Hematopoietic multipotent progenitor cell treated with erythropoietin and hydrocortisone succinate and interleukin-3 and kit ligand, for 15 days (in vitro differentiated cells): ENCODE data around the gene FAM89B.
A peak's percentile ranks its signal among the peaks of the same experiment; 100 is the strongest.
"Not testable (repeated sequence)": the region's sequence is repeated elsewhere in the genome, so short reads cannot be mapped to it uniquely, and the experiment has no call there.

Source experiments
- DNase-seq: peaks from one replicate; pipeline ENCODE4 v3.0.0-alpha.2; 2015; ENCODE audit warnings: low spot score

Gene FAM89B

DNA sequence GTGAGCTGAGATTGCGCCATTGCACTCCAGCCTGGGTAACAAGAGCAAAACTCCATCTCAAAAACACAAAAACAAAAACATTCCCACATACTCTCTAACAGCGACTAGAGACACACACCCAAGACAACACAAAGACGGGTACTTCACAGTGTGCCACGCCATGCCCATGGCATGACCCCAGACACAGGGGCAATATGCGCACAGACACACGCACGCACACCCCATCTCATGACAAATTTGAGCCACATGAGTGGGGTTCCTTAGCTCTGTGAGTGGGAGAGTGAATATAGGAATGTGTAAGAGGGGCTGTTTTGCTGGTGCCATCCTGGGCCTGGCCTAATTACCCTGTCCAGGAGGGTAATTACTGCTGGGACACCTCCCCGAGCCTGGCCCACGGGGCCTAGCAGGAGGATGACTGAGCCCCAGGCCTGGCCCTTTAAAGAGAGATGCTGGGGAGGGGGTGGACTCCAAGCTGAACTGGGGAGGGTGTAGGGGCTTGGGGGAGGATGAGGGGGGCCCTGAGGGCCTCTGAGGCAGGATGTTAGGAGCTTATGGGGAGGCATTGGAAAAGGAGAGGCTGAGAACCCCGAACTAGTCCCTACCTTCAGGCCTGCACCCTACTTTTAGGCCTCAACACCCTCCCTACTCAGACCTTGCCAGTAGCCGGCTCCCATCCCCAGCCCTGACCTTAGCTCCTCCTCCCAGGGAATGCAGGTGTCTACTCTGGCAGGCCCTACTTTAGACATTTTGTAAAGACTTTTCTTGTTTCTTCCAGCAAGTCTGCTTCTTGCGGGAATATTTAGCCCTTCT, 15.7 kb upstream of the FAM89B start:
- no peak for DNase-seq

- no peak for DNase-seq
These were observed 14.9 kb upstream of the FAM89B start for GRCh38 chr11:65557280-65558001.

DNA sequence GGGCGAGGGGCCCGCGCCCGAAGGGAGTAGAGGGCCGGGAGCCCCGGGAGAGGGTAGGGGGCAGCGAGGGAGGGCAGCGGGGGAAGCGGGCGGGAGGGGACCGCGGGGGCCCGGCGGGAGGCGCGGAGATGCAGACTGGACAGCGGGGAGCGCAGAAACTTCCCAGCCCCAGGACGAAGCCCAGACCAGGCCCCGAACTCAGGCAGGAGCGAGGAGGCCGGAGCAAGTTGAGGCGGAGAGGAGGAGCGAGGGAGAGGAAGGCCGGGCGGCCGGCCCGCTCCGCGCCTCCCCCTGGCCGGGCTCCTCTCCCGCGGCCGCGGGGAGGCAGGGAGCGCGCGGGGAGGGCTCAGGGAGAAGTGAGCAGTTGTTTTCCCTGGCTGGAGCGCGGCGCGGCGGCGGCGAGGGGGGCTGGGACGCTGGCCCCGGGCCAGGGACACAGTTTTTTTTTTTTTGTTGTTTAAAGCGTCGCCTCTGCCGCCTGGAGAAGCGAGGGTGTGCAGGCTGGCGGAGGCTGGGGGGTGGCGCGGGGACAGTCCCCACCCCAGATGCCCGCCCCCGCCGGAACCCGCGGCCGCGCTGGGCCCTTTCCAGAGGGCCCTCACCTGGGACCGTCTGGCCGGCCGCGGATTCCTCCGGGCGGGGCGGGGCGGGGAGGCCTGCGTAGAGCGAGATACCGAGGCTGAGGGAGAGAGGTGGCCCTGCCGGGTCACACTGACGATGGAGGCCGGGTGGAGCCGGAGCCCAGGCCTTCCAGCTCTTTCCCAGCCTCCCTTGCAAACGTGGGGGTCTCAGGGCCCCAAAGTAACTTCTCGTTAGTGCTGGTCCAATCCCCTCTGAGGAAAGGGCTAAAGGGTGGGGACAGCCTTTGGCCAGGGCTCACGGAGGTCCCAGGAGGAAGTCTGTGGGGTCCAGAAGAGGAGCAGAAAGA, 14.1 kb upstream of the FAM89B start, which contains the start of gene LTBP3:
Gene LTBP3 (minus strand): TSS at position 358 of the 928 bp plus-strand sequence. CDS start 400 bp downstream, outside the sequence.
- peak; percentile 86 for DNase-seq

DNA sequence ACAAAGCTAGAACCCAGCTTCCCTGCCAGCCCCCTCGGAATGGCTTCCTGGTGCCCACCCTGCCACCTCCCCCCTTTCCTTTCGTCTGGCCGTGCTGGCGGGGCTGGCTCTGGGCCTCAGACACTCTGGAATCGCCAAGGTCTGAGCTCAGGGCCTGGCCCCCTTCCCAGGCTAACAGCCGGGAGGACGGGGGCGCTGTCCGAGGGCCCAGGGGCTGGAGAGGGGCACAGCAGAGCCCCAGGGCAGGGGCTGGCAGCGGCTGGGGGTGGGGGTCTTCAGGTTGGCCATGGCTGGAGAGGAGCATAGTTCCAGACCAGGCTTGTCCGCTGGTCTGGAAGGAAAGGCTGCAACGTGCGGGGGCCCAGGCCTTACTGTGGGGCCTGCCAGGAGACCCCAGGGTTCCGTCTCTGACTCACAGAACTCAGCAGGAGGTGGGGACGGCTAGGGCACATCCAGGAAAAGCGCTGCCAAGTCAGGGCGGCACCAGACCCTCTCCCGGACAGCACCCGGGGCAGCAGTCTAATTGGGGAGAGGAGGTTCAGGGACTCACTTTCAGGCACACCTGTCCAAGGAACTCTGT, 13.3 kb upstream of the FAM89B start:
- DNase-seq = no peak

GRCh38 chr11:65559535-65559934, 12.8 kb upstream of the FAM89B start:
- no peak for DNase-seq

DNA sequence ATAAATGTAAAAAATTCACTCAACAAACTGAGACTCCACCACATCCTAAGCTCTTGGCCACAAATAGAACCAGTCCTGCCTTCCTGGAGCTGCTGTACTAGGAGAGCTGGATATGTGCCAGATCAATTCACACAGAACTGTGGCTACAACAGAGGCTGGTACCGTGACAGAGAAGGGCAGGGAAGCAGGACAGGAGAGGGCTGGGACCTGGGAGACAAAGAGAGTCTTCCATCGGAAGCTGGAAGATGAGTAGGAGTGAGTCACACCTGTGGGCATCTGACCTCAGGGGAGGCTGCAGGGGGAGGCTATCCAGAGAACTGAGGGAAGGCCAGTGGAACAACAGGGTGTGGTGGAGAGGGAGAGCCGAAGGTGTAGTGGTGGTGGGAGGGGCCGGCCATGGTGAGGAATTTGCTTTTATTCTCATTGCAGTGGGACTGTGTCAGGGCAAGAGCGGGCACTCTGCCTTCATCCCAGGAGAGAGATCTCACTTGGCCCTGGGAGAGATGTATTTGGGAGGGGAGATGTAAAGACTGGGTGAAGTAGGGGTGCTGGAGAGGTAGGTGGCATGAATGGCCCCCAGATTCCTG, 12.3 kb upstream of the FAM89B start:
- peak; percentile 71 for DNase-seq

DNA sequence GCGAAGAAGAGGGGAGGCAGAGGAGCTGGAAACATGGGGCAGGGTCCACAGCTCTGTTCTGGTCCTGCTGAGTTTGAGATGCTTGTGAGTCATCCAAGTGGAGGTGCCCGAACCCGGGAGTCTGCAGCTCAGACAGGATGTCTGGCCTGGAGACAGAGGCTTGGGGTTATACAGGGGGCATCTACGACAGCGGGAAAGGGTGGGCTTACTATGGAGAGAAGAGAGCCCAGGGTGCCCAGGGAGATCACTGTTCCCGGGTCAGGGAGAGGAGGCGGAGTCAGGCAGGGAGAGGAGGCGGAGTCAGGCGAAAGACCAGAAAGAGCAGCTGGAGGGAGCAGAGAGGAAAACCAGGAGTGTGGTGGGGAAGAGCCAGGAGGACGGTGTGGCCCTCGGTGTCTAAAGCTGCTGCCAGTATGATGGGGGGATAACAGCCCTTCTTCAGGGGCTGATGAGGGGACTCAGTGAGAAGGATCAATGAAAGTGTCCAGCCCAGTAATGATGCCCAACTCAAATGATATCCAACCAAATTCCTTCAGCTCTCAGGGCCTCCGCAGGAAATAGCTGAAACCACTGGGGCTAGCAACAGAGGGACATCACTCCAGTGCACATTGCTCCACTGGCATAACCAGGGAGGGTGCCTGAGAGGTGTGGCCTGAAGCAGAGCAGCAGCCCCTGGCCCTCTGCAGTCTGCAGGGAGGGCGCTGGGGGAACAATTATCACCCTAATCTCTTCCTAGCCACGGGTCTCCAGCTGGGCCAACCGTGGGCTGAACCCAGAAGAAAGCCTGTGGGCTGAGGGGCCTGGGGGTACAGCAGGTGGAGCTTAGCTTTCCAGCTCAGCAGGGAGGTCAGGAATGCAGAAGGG, 11.6 kb upstream of the FAM89B start:
- no peak for DNase-seq

DNA sequence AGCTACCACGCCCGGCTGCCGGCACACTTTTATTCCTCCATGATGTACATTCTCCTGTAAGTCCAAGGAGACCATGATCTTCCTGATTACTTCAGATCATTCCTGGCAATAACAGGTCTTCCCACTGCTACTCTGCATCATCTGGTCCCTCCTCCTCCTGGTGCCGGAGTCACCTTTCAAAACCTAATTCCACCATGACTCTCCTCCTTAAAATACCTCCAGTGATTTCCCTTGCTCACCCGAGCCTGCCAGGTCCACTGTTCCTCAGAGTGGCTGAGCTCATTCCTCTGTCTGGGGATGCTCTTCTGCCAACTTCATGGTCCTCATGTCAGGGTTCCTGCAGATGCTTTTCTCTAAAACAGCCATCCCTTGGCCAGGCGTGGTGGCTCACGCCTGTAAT, 10.3 kb upstream of the FAM89B start:
- no peak for DNase-seq

- DNase-seq = no peak
These were observed 9.6 kb upstream of the FAM89B start for GRCh38 chr11:65562788-65563187.

GRCh38 chr11:65563601-65564000, 8.7 kb upstream of the FAM89B start:
- no peak for DNase-seq

DNA sequence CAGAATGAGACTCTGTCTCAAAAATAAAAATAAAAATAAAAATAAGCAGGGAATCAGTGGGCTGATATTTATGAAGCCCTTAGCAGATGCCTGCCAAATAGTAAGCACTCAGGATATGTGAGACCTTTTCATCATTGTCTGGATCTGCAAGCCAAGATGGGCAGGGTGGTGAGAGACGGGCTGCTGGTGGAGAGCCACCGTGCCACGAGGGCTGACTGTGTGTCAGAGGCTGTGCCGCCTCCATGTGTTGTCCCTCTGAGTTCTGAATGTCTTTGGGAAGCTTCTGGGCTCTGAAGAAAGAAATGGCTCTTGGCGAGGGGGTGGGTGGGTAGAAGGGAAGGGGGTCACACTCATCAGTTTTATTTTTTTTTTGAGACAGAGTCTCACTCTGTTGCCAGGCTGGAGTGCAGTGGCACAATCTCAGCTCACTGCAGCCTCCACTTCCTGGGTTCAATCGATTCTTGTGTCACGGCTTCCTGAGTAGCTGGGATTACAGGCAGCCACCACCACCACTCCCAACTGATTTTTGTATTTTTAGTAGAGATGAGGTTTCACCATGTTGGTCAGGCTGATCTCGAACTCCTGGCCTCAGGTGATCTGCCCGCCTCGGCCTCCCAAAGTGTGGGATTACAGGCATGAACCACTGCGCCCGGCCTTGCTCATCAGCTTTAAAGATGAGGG, 7.3 kb upstream of the FAM89B start:
- not testable (repeated sequence) for DNase-seq

DNA sequence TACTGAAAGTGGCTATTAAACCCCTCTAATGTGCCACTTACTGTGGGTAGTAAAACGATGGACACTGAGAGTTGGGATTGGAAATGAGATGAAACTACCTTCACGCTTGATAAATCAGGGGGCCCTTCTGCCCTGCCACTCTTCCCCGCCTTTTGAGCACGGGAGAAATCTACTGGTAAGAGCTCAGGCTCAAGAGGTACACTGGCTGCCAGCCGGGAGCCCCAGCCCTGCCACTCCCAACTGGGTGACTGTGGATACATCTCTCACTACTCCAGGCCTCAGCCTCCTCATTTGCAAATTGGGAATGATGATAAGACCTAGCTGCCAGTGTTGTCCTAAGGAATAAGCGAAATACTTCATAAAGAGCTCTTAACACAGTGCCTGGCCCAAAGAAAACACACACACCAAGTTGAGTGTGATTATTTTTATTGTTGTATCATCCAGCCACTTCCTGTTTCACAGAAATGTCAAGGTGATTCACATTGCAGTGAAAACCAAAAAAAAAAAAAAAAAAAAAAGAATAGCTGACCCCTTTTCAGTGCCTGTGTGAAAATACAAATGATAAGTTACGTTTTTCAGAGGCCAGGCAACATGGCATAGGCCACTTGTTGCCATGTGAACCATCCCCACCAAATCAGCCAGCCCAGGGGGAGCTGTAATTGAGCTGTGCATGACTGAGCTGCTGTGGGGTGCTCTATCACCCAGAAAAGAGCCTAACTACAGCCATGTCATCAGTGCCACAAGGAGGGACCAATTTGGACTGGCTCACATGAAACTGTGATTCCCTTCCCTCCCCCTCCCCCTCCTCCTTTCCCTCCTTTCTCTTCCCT, 6.5 kb upstream of the FAM89B start:
- DNase-seq = no peak

DNA sequence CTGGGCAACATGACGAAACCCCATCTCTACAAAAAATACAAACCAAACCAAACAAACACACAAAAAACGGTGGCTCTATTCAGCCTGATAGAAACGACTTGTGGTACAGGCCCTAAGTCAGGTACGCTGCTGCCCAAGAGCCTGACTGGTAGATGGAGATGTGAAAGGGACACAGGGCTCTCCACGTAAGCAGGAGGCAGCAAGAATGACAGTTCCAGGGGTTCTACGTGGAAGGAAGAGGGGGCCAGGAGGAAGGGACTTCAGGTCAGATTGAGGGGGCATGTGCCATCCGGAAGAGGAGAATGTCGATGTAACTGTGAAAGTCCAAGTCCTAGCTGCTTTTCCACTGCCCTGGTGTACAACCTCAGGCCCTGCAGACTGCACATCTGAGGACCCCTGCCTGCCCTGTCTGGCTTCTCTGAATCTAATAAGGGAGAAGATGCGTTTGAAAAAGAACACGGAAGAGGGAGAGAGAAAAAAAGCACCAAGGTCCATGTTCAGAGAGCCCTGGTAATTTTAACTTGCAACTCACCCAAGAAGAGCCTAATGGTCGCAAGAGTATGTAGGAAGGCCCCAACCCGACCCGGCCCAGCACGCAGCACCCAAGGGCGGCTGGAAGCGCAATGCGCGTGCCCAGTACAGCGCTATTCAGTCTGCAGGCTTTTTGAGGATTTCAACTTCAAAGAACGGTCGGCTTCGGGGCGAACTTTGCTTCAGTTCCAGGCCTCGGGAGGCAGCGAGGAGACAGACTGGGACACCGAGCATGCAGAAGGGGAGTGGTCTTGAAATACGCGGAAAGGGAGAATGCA, 3.0 kb upstream of the FAM89B start:
- no peak for DNase-seq

DNA sequence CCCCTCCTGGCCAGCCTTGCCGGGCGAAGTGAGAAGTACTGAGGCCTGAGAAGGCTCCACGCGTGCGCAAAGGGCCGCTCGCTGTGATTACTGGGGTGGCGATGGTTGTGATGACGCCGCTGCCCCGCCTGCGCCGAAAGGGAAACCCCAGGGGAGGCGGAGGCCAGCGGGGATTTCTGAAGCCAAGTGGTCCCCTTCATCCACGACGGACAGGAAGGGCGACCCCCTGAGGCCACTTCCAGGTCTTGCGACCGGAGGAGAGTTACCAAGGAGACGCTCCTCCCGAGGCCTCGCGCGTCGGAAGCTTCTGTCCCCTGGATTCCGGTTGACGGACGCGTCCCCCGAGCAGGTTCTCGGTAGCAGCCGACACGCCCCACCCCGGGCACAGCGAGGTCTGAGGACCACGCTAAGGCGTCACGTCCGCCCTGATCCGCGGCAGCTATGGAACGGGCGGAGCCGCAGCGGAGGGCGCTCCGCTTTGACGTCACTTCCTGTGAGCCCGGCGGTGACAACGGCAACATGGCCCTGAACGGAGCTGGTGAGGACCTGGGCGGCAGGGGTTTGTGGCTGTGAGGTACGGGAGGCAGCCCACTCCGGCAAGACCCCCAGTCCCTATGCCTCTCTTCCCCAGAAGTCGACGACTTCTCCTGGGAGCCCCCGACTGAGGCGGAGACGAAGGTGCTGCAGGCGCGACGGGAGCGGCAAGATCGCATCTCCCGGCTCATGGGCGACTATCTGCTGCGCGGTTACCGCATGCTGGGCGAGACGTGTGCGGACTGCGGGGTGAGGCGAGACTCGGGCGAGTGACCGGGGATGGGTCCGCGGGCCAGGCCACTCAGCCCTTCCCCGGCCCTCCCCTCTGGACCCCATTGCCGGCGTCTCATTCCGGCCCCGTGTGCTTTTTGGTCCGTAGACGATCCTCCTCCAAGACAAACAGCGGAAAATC, 2.1 kb upstream of the FAM89B start, which contains the start of gene ZNRD2:
Gene ZNRD2 (plus strand): TSS at position 505 of the 946 bp plus-strand sequence. CDS start 15 bp downstream, at position 520.
- DNase-seq = peak; percentile 97

DNA sequence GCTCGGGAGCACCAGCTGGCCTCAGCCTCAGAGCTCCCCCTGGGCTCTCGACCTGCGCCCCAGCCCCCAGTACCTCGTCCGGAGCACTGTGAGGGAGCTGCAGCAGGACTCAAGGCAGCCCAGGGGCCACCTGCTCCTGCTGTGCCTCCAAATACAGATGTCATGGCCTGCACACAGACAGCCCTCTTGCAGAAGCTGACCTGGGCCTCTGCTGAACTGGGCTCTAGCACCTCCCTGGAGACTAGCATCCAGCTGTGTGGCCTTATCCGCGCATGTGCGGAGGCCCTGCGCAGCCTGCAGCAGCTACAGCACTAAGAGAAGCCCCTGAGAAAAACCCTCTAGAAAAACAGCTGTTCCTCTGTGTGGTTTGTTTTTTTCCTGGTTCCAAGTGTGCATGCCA, 918 bp upstream of the FAM89B start:
- no peak for DNase-seq

DNA sequence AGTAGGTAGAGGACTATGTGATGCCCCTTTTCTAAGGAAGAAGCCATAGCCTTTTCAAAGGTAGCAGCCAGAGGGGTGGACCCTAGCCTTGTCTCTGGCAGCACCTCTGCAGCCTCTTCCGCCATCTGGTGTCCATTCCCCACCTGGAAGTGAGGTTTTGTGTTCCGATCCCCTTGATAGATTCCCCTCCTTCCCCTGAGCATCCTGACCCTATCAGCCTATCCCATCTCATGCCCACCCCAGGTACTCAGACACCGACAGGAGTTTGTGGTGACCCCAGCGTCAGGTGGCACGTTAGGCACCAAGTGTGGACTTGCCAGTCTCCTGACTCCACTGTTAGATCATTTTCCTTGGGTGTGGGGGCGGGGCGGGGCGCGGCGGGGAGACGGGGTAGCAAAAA, 398 bp upstream of the FAM89B start:
- peak; percentile 58 for DNase-seq
